Progenitor cell of endocrine pancreas (in vitro differentiated cells): ENCODE measurements around the gene RBM26. TPM values are rescaled to one million over a fixed set of nuclear protein-coding genes. Genes with fewer than 3 reads are reported as not detected.

Experiments used
- total RNA-seq: library from RNA; stranded (reverse); gene quantifications from 2 replicates; pipeline ENCODE4 v1.2.1, GENCODE V29; 2021

The RBM26 gene
- total RNA-seq, 1 donor from 2014 or later = 81.2 TPM

Other genes with a start within 250 kb of the RBM26 start
- 53.8 and 57.4 TPM in 2 replicates for gene NDFIP2, start 74.9 kb upstream of the RBM26 start, total RNA-seq